ENCODE measurements around the gene BRIP1.

Gene BRIP1

GRCh38 chr17:61657338-61657737 is 206.0 kb downstream of the BRIP1 start:
- Histone ChIP-seq H3K4me3 (ENCODE audit: low read length in 2 of 2) (no peak overlapping the region), H3K27me3 (ENCODE audit: control insufficient read depth in 2 of 2, insufficient read depth in 2 of 2, low read length in 2 of 2) (no peaks in the 10 kb centered on the region), H3K9ac (ENCODE audit: low read depth in 1 of 2, low read length in 2 of 2) (no peak overlapping the region), H3K9me3 (ENCODE audit: control insufficient read depth in 2 of 2, low read length in 2 of 2) (no peaks in the 10 kb centered on the region), H3K4me1 (ENCODE audit: control insufficient read depth in 2 of 2, insufficient read depth in 2 of 2, low read length in 2 of 2) (no peaks in the 10 kb centered on the region), H3K27ac (ENCODE audit: low read depth in 2 of 2, low read length in 2 of 2) (no peak overlapping the region), H3K36me3 (ENCODE audit: control insufficient read depth in 2 of 2, insufficient read depth in 2 of 2, low read length in 2 of 2) (no peaks in the 10 kb centered on the region)

GRCh38 chr17:61656721-61657217 is 206.6 kb downstream of the BRIP1 start:
- H3K9ac ChIP-seq (ENCODE audit: low read depth in 1 of 2, low read length in 2 of 2) = no peak overlapping the region
- H3K4me1 ChIP-seq (ENCODE audit: control insufficient read depth in 2 of 2, insufficient read depth in 2 of 2, low read length in 2 of 2) = no peaks in the 10 kb centered on the region
- no peaks in the 10 kb centered on the region for H3K36me3 ChIP-seq (ENCODE audit: control insufficient read depth in 2 of 2, insufficient read depth in 2 of 2, low read length in 2 of 2)
- H3K4me3 ChIP-seq (ENCODE audit: low read length in 2 of 2) = no peak overlapping the region
- no peaks in the 10 kb centered on the region for H3K27me3 ChIP-seq (ENCODE audit: control insufficient read depth in 2 of 2, insufficient read depth in 2 of 2, low read length in 2 of 2)
- H3K27ac ChIP-seq (ENCODE audit: low read depth in 2 of 2, low read length in 2 of 2) = no peak overlapping the region
- H3K9me3 ChIP-seq (ENCODE audit: control insufficient read depth in 2 of 2, low read length in 2 of 2) = no peaks in the 10 kb centered on the region

GRCh38 chr17:61650749-61651148 is 212.6 kb downstream of the BRIP1 start:
- Histone ChIP-seq H3K4me1 (ENCODE audit: control insufficient read depth in 2 of 2, insufficient read depth in 2 of 2, low read length in 2 of 2) (no peaks in the 10 kb centered on the region), H3K9me3 (ENCODE audit: control insufficient read depth in 2 of 2, low read length in 2 of 2) (peaks cover 0 to 5% of the 10 kb centered on the region in 2 donors), H3K9ac (ENCODE audit: low read depth in 1 of 2, low read length in 2 of 2) (no peak overlapping the region), H3K27me3 (ENCODE audit: control insufficient read depth in 2 of 2, insufficient read depth in 2 of 2, low read length in 2 of 2) (no peaks in the 10 kb centered on the region), H3K27ac (ENCODE audit: low read depth in 2 of 2, low read length in 2 of 2) (no peak overlapping the region), H3K36me3 (ENCODE audit: control insufficient read depth in 2 of 2, insufficient read depth in 2 of 2, low read length in 2 of 2) (no peaks in the 10 kb centered on the region), H3K4me3 (ENCODE audit: low read length in 2 of 2) (no peak overlapping the region)

- H3K27ac ChIP-seq (ENCODE audit: low read depth in 2 of 2, low read length in 2 of 2) = no peak overlapping the region
- no peak overlapping the region for H3K9ac ChIP-seq (ENCODE audit: low read depth in 1 of 2, low read length in 2 of 2)
- no peak overlapping the region for H3K4me3 ChIP-seq (ENCODE audit: low read length in 2 of 2)
- H3K9me3 ChIP-seq (ENCODE audit: control insufficient read depth in 2 of 2, low read length in 2 of 2) = peaks cover 0 to 5% of the 10 kb centered on the region in 2 donors
- H3K27me3 ChIP-seq (ENCODE audit: control insufficient read depth in 2 of 2, insufficient read depth in 2 of 2, low read length in 2 of 2) = peaks cover 0 to 3% of the 10 kb centered on the region in 2 donors
- H3K36me3 ChIP-seq (ENCODE audit: control insufficient read depth in 2 of 2, insufficient read depth in 2 of 2, low read length in 2 of 2) = no peaks in the 10 kb centered on the region
- no peaks in the 10 kb centered on the region for H3K4me1 ChIP-seq (ENCODE audit: control insufficient read depth in 2 of 2, insufficient read depth in 2 of 2, low read length in 2 of 2)
These were observed 214.7 kb downstream of the BRIP1 start for GRCh38 chr17:61648587-61648986.

- Histone ChIP-seq H3K9ac (ENCODE audit: low read depth in 1 of 2, low read length in 2 of 2) (no peak overlapping the region), H3K27ac (ENCODE audit: low read depth in 2 of 2, low read length in 2 of 2) (no peak overlapping the region), H3K9me3 (ENCODE audit: control insufficient read depth in 2 of 2, low read length in 2 of 2) (peaks cover 0 to 5% of the 10 kb centered on the region in 2 donors), H3K36me3 (ENCODE audit: control insufficient read depth in 2 of 2, insufficient read depth in 2 of 2, low read length in 2 of 2) (no peaks in the 10 kb centered on the region), H3K4me3 (ENCODE audit: low read length in 2 of 2) (no peak overlapping the region), H3K27me3 (ENCODE audit: control insufficient read depth in 2 of 2, insufficient read depth in 2 of 2, low read length in 2 of 2) (peaks cover 0 to 3% of the 10 kb centered on the region in 2 donors), H3K4me1 (ENCODE audit: control insufficient read depth in 2 of 2, insufficient read depth in 2 of 2, low read length in 2 of 2) (no peaks in the 10 kb centered on the region)
These were observed 216.3 kb downstream of the BRIP1 start for GRCh38 chr17:61647047-61647446.

- Histone ChIP-seq H3K9ac (ENCODE audit: low read depth in 1 of 2, low read length in 2 of 2) (no peak overlapping the region), H3K27ac (ENCODE audit: low read depth in 2 of 2, low read length in 2 of 2) (no peak overlapping the region), H3K9me3 (ENCODE audit: control insufficient read depth in 2 of 2, low read length in 2 of 2) (peaks cover 0 to 5% of the 10 kb centered on the region in 2 donors), H3K36me3 (ENCODE audit: control insufficient read depth in 2 of 2, insufficient read depth in 2 of 2, low read length in 2 of 2) (no peaks in the 10 kb centered on the region), H3K4me3 (ENCODE audit: low read length in 2 of 2) (no peak overlapping the region), H3K27me3 (ENCODE audit: control insufficient read depth in 2 of 2, insufficient read depth in 2 of 2, low read length in 2 of 2) (peaks cover 0 to 3% of the 10 kb centered on the region in 2 donors), H3K4me1 (ENCODE audit: control insufficient read depth in 2 of 2, insufficient read depth in 2 of 2, low read length in 2 of 2) (no peaks in the 10 kb centered on the region)
These were observed 216.8 kb downstream of the BRIP1 start for GRCh38 chr17:61646482-61646881.

DNA sequence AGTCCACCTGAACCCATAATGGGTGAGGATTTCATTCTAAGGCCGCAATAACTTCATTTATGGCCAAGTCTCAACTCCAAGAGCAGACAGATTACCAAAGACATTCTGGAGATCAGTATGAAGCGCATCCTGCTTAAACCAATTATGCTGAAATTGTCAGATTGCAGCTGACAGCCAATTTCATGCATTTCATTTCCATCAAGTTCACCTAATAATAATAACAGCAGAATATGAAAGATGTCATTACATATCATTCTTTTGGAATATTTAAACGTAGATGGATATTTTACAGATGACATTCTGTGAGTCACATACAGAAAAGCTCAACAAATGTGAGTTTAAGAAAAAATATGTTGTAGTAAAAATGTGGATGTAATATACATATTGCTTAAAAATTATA is 217.4 kb downstream of the BRIP1 start:
- H3K9ac ChIP-seq (ENCODE audit: low read depth in 1 of 2, low read length in 2 of 2) = no peak overlapping the region
- no peaks in the 10 kb centered on the region for H3K4me1 ChIP-seq (ENCODE audit: control insufficient read depth in 2 of 2, insufficient read depth in 2 of 2, low read length in 2 of 2)
- no peak overlapping the region for H3K4me3 ChIP-seq (ENCODE audit: low read length in 2 of 2)
- no peak overlapping the region for H3K27ac ChIP-seq (ENCODE audit: low read depth in 2 of 2, low read length in 2 of 2)
- H3K27me3 ChIP-seq (ENCODE audit: control insufficient read depth in 2 of 2, insufficient read depth in 2 of 2, low read length in 2 of 2) = peaks cover 0 to 3% of the 10 kb centered on the region in 2 donors
- H3K36me3 ChIP-seq (ENCODE audit: control insufficient read depth in 2 of 2, insufficient read depth in 2 of 2, low read length in 2 of 2) = no peaks in the 10 kb centered on the region
- peaks cover 0 to 5% of the 10 kb centered on the region in 2 donors for H3K9me3 ChIP-seq (ENCODE audit: control insufficient read depth in 2 of 2, low read length in 2 of 2)

GRCh38 chr17:61644800-61645774 is 218.2 kb downstream of the BRIP1 start:
- H3K36me3 ChIP-seq (ENCODE audit: control insufficient read depth in 2 of 2, insufficient read depth in 2 of 2, low read length in 2 of 2) = no peaks in the 10 kb centered on the region
- H3K4me1 ChIP-seq (ENCODE audit: control insufficient read depth in 2 of 2, insufficient read depth in 2 of 2, low read length in 2 of 2) = no peaks in the 10 kb centered on the region
- H3K27me3 ChIP-seq (ENCODE audit: control insufficient read depth in 2 of 2, insufficient read depth in 2 of 2, low read length in 2 of 2) = peaks cover 0 to 3% of the 10 kb centered on the region in 2 donors
- H3K4me3 ChIP-seq (ENCODE audit: low read length in 2 of 2) = no peak overlapping the region
- no peak overlapping the region for H3K9ac ChIP-seq (ENCODE audit: low read depth in 1 of 2, low read length in 2 of 2)
- peaks cover 0 to 5% of the 10 kb centered on the region in 2 donors for H3K9me3 ChIP-seq (ENCODE audit: control insufficient read depth in 2 of 2, low read length in 2 of 2)
- H3K27ac ChIP-seq (ENCODE audit: low read depth in 2 of 2, low read length in 2 of 2) = no peak overlapping the region

- no peaks in the 10 kb centered on the region for H3K4me1 ChIP-seq (ENCODE audit: control insufficient read depth in 2 of 2, insufficient read depth in 2 of 2, low read length in 2 of 2)
- H3K4me3 ChIP-seq (ENCODE audit: low read length in 2 of 2) = no peak overlapping the region
- H3K9ac ChIP-seq (ENCODE audit: low read depth in 1 of 2, low read length in 2 of 2) = no peak overlapping the region
- no peaks in the 10 kb centered on the region for H3K36me3 ChIP-seq (ENCODE audit: control insufficient read depth in 2 of 2, insufficient read depth in 2 of 2, low read length in 2 of 2)
- no peak overlapping the region for H3K27ac ChIP-seq (ENCODE audit: low read depth in 2 of 2, low read length in 2 of 2)
- H3K9me3 ChIP-seq (ENCODE audit: control insufficient read depth in 2 of 2, low read length in 2 of 2) = no peaks in the 10 kb centered on the region
- H3K27me3 ChIP-seq (ENCODE audit: control insufficient read depth in 2 of 2, insufficient read depth in 2 of 2, low read length in 2 of 2) = peaks cover 0 to 3% of the 10 kb centered on the region in 2 donors
These were observed 220.6 kb downstream of the BRIP1 start for GRCh38 chr17:61642768-61643167.

- H3K9me3 ChIP-seq (ENCODE audit: control insufficient read depth in 2 of 2, low read length in 2 of 2) = no peaks in the 10 kb centered on the region
These were observed 221.6 kb downstream of the BRIP1 start for GRCh38 chr17:61641715-61642114.

More at GRCh38 chr17:61641715-61642114, 221.6 kb downstream of the BRIP1 start:
- Histone ChIP-seq H3K9ac (ENCODE audit: low read depth in 1 of 2, low read length in 2 of 2) (no peak overlapping the region), H3K27me3 (ENCODE audit: control insufficient read depth in 2 of 2, insufficient read depth in 2 of 2, low read length in 2 of 2) (peaks cover 0 to 3% of the 10 kb centered on the region in 2 donors), H3K36me3 (ENCODE audit: control insufficient read depth in 2 of 2, insufficient read depth in 2 of 2, low read length in 2 of 2) (no peaks in the 10 kb centered on the region), H3K4me3 (ENCODE audit: low read length in 2 of 2) (no peak overlapping the region), H3K27ac (ENCODE audit: low read depth in 2 of 2, low read length in 2 of 2) (no peak overlapping the region), H3K4me1 (ENCODE audit: control insufficient read depth in 2 of 2, insufficient read depth in 2 of 2, low read length in 2 of 2) (no peaks in the 10 kb centered on the region)
